Liver (tissue), 9 donors: ENCODE results near the gene CLIP1. TPM values are rescaled to one million over a fixed set of nuclear protein-coding genes. Genes with fewer than 3 reads are reported as not detected.

Experiments used
- DNase-seq: peaks from one replicate; pipeline ENCODE4 v3.0.0-alpha.2; 2017; ENCODE audit warnings: low spot score
- H3K27ac ChIP-seq, 2 donors: one replicate each; pipeline ENCODE4 v1.7.0; 2013; ENCODE audit warnings: inconsistent platforms in 2 of 2, low read length in 2 of 2, control low read depth in 1 of 2, low read depth in 1 of 2, mild to moderate bottlenecking in 1 of 2
- H3K27me3 ChIP-seq, 4 donors: one replicate each; pipeline versions ENCODE4 v1.6.1 to v1.7.0; 2013; ENCODE audit warnings: low read length in 3 of 4, inconsistent platforms in 1 of 4, mild to moderate bottlenecking in 1 of 4, moderate library complexity in 1 of 4; ENCODE audit not compliant: control insufficient read depth in 4 of 4, insufficient read depth in 4 of 4
- H3K36me3 ChIP-seq, 4 donors: one replicate each; pipeline versions ENCODE4 v1.6.1 to v1.7.0; 2013; ENCODE audit warnings: low read length in 3 of 4, mild to moderate bottlenecking in 3 of 4, low read depth in 1 of 4, moderate library complexity in 1 of 4; ENCODE audit not compliant: control insufficient read depth in 4 of 4, insufficient read depth in 3 of 4
- H3K4me1 ChIP-seq, 4 donors: one replicate each; pipeline versions ENCODE4 v1.6.1 to v1.7.0; 2013; ENCODE audit warnings: low read length in 3 of 4, mild to moderate bottlenecking in 3 of 4, moderate library complexity in 1 of 4; ENCODE audit not compliant: control insufficient read depth in 4 of 4, insufficient read depth in 4 of 4
- H3K4me3 ChIP-seq, 3 donors: one replicate each; pipeline versions ENCODE4 v1.6.1 to v1.7.0; 2013; ENCODE audit warnings: low read length in 3 of 3, control low read depth in 1 of 3, low read depth in 1 of 3, mild to moderate bottlenecking in 1 of 3
- H3K9ac ChIP-seq, 2 donors: one replicate each; pipeline ENCODE4 v1.7.0; 2013; ENCODE audit warnings: low read length in 2 of 2, mild to moderate bottlenecking in 2 of 2, moderate library complexity in 2 of 2, control low read depth in 1 of 2, low read depth in 1 of 2
- H3K9me3 ChIP-seq, 4 donors: one replicate each; pipeline versions ENCODE4 v1.6.1 to v1.7.0; 2013; ENCODE audit warnings: low read length in 3 of 4; ENCODE audit not compliant: control insufficient read depth in 4 of 4
- CTCF ChIP-seq: fragments of 150-350 bp; IDR thresholded peaks from 2 replicates; pipeline ENCODE4 v1.5.1; 2017; ENCODE audit warnings: improper control_type of control experiment, low read depth, low read length; ENCODE audit not compliant: missing input control
- EGR1 ChIP-seq, 2 donors: IDR thresholded peaks; 2 replicates each; pipeline ENCODE4 v1.6.1; 2016 to 2018; ENCODE audit warnings: antibody characterized with exemption in 2 of 2, low read depth in 2 of 2
- FOXA1 ChIP-seq: IDR thresholded peaks from 2 replicates; pipeline ENCODE4 v1.6.1; 2016; ENCODE audit warnings: antibody characterized with exemption
- FOXA2 ChIP-seq: IDR thresholded peaks from 2 replicates; pipeline ENCODE4 v1.6.1; 2016; ENCODE audit warnings: antibody characterized with exemption
- GABPA ChIP-seq, 2 donors: IDR thresholded peaks in 1 of 2; conservative IDR thresholded peaks in 1 of 2; 2 replicates each; pipeline ENCODE4 v1.6.1; 2016; ENCODE audit warnings: antibody characterized with exemption in 2 of 2, mild to moderate bottlenecking in 1 of 2, moderate library complexity in 1 of 2
- HNF4A ChIP-seq, 2 donors: conservative IDR thresholded peaks; 2 replicates each; pipeline ENCODE4 v1.6.1; 2016; ENCODE audit warnings: antibody characterized with exemption in 2 of 2, mild to moderate bottlenecking in 2 of 2
- HNF4G ChIP-seq: IDR thresholded peaks from 2 replicates; pipeline ENCODE4 v1.6.1; 2016; ENCODE audit warnings: antibody characterized with exemption
- JUND ChIP-seq, 2 donors: IDR thresholded peaks; 2 replicates each; pipeline ENCODE4 v1.6.1; 2016; ENCODE audit warnings: antibody characterized with exemption in 2 of 2
- NR2F2 ChIP-seq: IDR thresholded peaks from 2 replicates; pipeline ENCODE4 v1.6.1; 2016; ENCODE audit warnings: antibody characterized with exemption
- RAD21 ChIP-seq, 2 donors: IDR thresholded peaks; 2 replicates each; pipeline ENCODE4 v1.6.1; 2016; ENCODE audit warnings: antibody characterized with exemption in 2 of 2, mild to moderate bottlenecking in 2 of 2
- REST ChIP-seq: IDR thresholded peaks from 2 replicates; pipeline ENCODE4 v1.6.1; 2016; ENCODE audit warnings: antibody characterized with exemption, mild to moderate bottlenecking
- RXRA ChIP-seq, 2 donors: IDR thresholded peaks; 2 replicates each; pipeline ENCODE4 v1.6.1; 2017 to 2018; ENCODE audit warnings: antibody characterized with exemption in 2 of 2, mild to moderate bottlenecking in 1 of 2
- SP1 ChIP-seq: IDR thresholded peaks from 2 replicates; pipeline ENCODE4 v1.6.1; 2018; ENCODE audit warnings: antibody characterized with exemption, mild to moderate bottlenecking
- TAF1 ChIP-seq: conservative IDR thresholded peaks from 2 replicates; pipeline ENCODE4 v1.6.1; 2016; ENCODE audit warnings: antibody characterized with exemption, mild to moderate bottlenecking
- YY1 ChIP-seq: IDR thresholded peaks from 2 replicates; pipeline ENCODE4 v1.6.1; 2016; ENCODE audit warnings: antibody characterized with exemption, mild to moderate bottlenecking
- WGBS: extraction: QIAGEN DNeasy Blood & Tissue Kit; methylation state at CpG from one replicate; pipeline ENCODE4 v1.1.7; 2013; 5-methylcytosine and 5-hydroxymethylcytosine counted together
- polyA plus RNA-seq, 2 donors: library from polyadenylated mRNA; stranded (reverse) in 1 of 2; unstranded in 1 of 2; fragments of 200-250 nt in 1 of 2; fragments of >200 nt in 1 of 2; fragmentation: Nextera tagmentation in 1 of 2; extraction: Ambion mirVana in 1 of 2; gene quantifications; one replicate each; pipeline versions ENCODE4 v1.2.1 to v1.2.3, GENCODE V29; 2013 to 2015
- total RNA-seq, 2 donors: library from RNA; depleted of rRNA; stranded (reverse); fragments of >200 nt; gene quantifications; one replicate each; pipeline ENCODE4 v1.2.3, GENCODE V29; 2014
- TF ChIP-seq, protein P1 (sequence below): IDR thresholded peaks from 2 replicates; pipeline ENCODE4 v1.6.1; 2016; ENCODE audit warnings: antibody characterized with exemption
- TF ChIP-seq, protein P2 (sequence below): IDR thresholded peaks from 2 replicates; pipeline ENCODE4 v1.6.1; 2016; ENCODE audit warnings: antibody characterized with exemption
- TF ChIP-seq, protein P3 (sequence below): IDR thresholded peaks from 2 replicates; pipeline ENCODE4 v1.6.1; 2016; ENCODE audit warnings: antibody characterized with exemption
- donor health status: healthy.
- donor health status: healthy.
- donor health status: healthy.
- donor health status: healthy.
- donor health status: healthy.

CLIP1 gene
- total and polyA plus RNA-seq, 4 donors, result 13.0 to 41.9 (median 26.0) TPM

DNA sequence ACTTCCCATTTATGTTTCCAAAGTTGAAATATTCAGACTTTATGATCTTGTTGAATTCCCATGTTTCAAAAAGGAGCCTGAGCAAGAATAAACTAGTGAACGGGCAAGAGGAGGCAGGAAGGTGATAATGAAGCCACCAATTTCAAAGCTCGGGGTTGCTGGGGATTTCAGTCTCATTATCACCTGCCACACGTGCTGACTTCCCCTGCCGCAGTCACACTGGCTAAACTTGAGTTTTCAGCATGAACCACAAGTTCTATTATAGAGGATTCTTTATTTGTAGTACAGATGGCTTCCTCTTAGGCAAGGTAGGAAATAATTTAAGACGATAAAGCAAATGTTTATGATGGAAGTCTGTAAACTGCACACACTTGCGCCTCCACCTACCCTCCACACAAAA, 178.5 kb downstream of the CLIP1 start:
- Histone ChIP-seq H3K36me3 (peaks cover 1 to 12% (median 7%) of the 10 kb centered on the region in 4 donors), H3K9ac (no peak overlapping the region), H3K4me1 (no peaks in the 10 kb centered on the region), H3K27ac (no peak overlapping the region), H3K27me3 (no peaks in the 10 kb centered on the region), H3K4me3 (no peak overlapping the region), H3K9me3 (no peaks in the 10 kb centered on the region)
- 88% methylated on average over 6 of the region's 6 CpGs for WGBS
- no peak for DNase-seq
- no peak for TF ChIP-seq CTCF
- TF ChIP-seq FOXA2, result no peak

- DNase-seq, result no peak
- TF ChIP-seq, protein P1, sequence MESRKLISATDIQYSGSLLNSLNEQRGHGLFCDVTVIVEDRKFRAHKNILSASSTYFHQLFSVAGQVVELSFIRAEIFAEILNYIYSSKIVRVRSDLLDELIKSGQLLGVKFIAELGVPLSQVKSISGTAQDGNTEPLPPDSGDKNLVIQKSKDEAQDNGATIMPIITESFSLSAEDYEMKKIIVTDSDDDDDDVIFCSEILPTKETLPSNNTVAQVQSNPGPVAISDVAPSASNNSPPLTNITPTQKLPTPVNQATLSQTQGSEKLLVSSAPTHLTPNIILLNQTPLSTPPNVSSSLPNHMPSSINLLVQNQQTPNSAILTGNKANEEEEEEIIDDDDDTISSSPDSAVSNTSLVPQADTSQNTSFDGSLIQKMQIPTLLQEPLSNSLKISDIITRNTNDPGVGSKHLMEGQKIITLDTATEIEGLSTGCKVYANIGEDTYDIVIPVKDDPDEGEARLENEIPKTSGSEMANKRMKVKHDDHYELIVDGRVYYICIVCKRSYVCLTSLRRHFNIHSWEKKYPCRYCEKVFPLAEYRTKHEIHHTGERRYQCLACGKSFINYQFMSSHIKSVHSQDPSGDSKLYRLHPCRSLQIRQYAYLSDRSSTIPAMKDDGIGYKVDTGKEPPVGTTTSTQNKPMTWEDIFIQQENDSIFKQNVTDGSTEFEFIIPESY, result no peak
- TF ChIP-seq RAD21 (IDR thresholded peaks at IDR 0.05), result no peak
- TF ChIP-seq TAF1, result no peak
- no peak for TF ChIP-seq CTCF
- TF ChIP-seq FOXA1, result no peak
- TF ChIP-seq EGR1 (IDR thresholded peaks at IDR 0.05; ENCODE audit: low read depth in 2 of 2), result no peak
- TF ChIP-seq GABPA (IDR thresholded peaks at IDR 0.05 in 1 of 2, conservative IDR thresholded peaks at IDR 0.05 in 1 of 2), result no peak
- no peak for TF ChIP-seq FOXA2
- no peak for TF ChIP-seq YY1
- TF ChIP-seq, protein P2, sequence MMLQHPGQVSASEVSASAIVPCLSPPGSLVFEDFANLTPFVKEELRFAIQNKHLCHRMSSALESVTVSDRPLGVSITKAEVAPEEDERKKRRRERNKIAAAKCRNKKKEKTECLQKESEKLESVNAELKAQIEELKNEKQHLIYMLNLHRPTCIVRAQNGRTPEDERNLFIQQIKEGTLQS, result no peak
- Histone ChIP-seq H3K36me3 (peaks cover 1 to 13% (median 8%) of the 10 kb centered on the region in 4 donors), H3K9me3 (no peaks in the 10 kb centered on the region), H3K27me3 (no peaks in the 10 kb centered on the region), H3K4me1 (peaks cover 0 to 10% (median 6%) of the 10 kb centered on the region in 4 donors), H3K4me3 (no peak overlapping the region), H3K9ac (no peak overlapping the region), H3K27ac (no peak overlapping the region)
- 97% methylated on average over 5 of the region's 5 CpGs for WGBS
Measured at GRCh38 chr12:122238861-122239260, 183.6 kb downstream of the CLIP1 start.

DNA sequence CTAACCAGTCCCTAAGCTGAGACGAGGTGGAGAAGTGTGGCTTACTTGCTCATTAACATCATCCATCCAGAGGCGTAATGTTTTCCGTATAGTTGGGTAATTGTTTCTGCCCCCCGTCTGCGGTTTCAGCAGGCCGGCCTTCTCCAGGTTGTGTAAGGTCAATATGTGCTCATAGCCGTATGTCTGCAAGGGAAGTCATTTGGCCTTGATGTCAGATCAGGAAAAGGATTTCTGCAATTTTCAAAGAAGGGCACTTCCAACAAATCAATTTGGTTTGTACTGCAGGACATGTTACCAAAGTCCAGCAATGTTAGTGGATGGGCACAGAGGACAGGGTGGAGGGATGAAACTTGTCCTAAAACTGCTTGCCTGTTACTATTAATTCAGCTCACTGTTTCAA, 186.7 kb downstream of the CLIP1 start:
- DNase-seq, result no peak
- H3K9ac ChIP-seq, result no peak overlapping the region
- 43% methylated on average over 7 of the region's 7 CpGs for WGBS
- no peak overlapping the region for H3K4me3 ChIP-seq
- H3K4me1 ChIP-seq, result peaks cover 0 to 10% (median 6%) of the 10 kb centered on the region in 4 donors
- peak overlapping the region; percentile 12 to 58 for H3K27ac ChIP-seq
- no peaks in the 10 kb centered on the region for H3K27me3 ChIP-seq
- H3K9me3 ChIP-seq, result no peaks in the 10 kb centered on the region
- H3K36me3 ChIP-seq, result peaks cover 0 to 23% (median 17%) of the 10 kb centered on the region in 4 donors
- TF ChIP-seq SP1 (peak; percentile 81), HNF4G (peak; percentile 73), HNF4A (conservative IDR thresholded peaks at IDR 0.05) (peak; percentile 89 to 93), YY1 (no peak), REST (no peak), RAD21 (IDR thresholded peaks at IDR 0.05) (peak in 1 of 2 donors; percentile 24), JUND (IDR thresholded peaks at IDR 0.05) (peak; percentile 34 to 35), NR2F2 (no peak), RXRA (IDR thresholded peaks at IDR 0.05) (peak; percentile 74 to 82)
- TF ChIP-seq, protein P3, sequence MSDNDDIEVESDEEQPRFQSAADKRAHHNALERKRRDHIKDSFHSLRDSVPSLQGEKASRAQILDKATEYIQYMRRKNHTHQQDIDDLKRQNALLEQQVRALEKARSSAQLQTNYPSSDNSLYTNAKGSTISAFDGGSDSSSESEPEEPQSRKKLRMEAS, result peak; percentile 38
- TF ChIP-seq, protein P2, result no peak
